ENCODE data around the gene STAG1. TPM values are rescaled to one million over a fixed set of nuclear protein-coding genes. Genes with fewer than 3 reads are reported as not detected.

STAG1 gene
- total RNA-seq, 2 experiments from 2014 or later: 41.2 to 44.8 TPM

- H3K27me3 Mint-ChIP-seq: no peaks in the 10 kb centered on the region
- no peaks in the 10 kb centered on the region for H3K4me1 Mint-ChIP-seq
- H3K36me3 Mint-ChIP-seq: peaks cover 51% of the 10 kb centered on the region
- ATAC-seq (no peak), DNase-seq (no peak)
- CTCF ChIA-PET: no interaction called here
- no peak overlapping the region for H3K27ac Mint-ChIP-seq
- peaks cover 9% of the 10 kb centered on the region for H3K9me3 Mint-ChIP-seq (ENCODE audit: low read depth)
- no peak overlapping the region for H3K4me3 Mint-ChIP-seq
Measured at GRCh38 chr3:136327671-136328070, 424.5 kb downstream of the STAG1 start.

DNA sequence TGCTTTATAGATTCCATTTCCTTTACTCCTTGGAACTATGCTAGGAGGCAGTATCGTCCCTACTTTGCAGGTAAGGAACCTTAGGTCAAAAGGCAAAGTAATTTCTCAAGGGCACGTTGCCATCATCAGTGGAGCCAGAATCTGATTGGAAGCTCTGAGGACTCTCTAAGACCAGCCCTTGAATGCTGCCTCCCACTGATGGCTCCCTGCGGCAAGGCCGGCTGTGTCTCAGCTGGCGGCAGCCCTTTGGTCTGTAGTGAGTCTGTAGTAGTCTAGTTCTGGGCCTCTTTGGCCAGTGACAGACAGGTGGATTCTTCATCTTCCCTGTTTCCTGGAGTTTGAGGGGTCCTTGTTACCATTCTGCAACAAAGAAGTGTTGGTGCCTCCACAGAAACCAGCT is 425.9 kb downstream of the STAG1 start:
- no peaks in the 10 kb centered on the region for H3K27me3 Mint-ChIP-seq
- no peak overlapping the region for H3K4me3 Mint-ChIP-seq
- no peak overlapping the region for H3K27ac Mint-ChIP-seq
- peaks cover 57% of the 10 kb centered on the region for H3K36me3 Mint-ChIP-seq
- ATAC-seq: no peak
- CTCF ChIA-PET: no interaction called here
- H3K9me3 Mint-ChIP-seq (ENCODE audit: low read depth): peaks cover 21% of the 10 kb centered on the region
- H3K4me1 Mint-ChIP-seq: no peaks in the 10 kb centered on the region
- no peak for DNase-seq

DNA sequence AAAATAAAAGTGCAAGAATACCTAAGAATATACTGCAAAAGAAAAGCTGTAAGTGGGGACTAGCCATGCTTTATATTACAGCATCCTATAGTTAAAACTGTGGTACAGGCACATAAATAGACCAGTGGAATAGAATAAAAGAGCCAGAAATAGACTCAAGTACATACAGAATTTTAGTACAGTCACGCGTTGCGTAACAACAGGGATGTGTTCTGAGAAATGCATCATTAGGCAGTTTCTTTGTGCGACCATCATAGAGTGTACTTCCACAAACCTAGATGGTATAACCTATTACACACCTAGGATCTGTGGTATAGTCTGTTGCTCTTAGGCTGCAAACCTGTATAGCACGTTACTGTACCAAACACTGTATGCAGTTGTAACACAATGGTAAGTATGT is 440.2 kb downstream of the STAG1 start:
- peaks cover 8% of the 10 kb centered on the region for H3K36me3 Mint-ChIP-seq
- H3K9me3 Mint-ChIP-seq (ENCODE audit: low read depth): no peaks in the 10 kb centered on the region
- ATAC-seq (no peak), DNase-seq (no peak)
- H3K4me3 Mint-ChIP-seq: no peak overlapping the region
- no peaks in the 10 kb centered on the region for H3K4me1 Mint-ChIP-seq
- CTCF ChIA-PET: no interaction called here
- H3K27ac Mint-ChIP-seq: no peak overlapping the region
- H3K27me3 Mint-ChIP-seq: no peaks in the 10 kb centered on the region

- Mint-ChIP-seq H3K4me1 (no peaks in the 10 kb centered on the region), H3K4me3 (no peak overlapping the region), H3K9me3 (ENCODE audit: low read depth) (no peaks in the 10 kb centered on the region), H3K36me3 (peaks cover 10% of the 10 kb centered on the region), H3K27ac (no peak overlapping the region), H3K27me3 (no peaks in the 10 kb centered on the region)
- DNase-seq (no peak), ATAC-seq (no peak)
- CTCF ChIA-PET: interaction anchor here (0.9 kb wide), 1 partner anchor 11 kb away, joined by 3 read pairs; no protein-coding TSS in a partner anchor
Measured at GRCh38 chr3:136311261-136311660, 440.9 kb downstream of the STAG1 start.

DNA sequence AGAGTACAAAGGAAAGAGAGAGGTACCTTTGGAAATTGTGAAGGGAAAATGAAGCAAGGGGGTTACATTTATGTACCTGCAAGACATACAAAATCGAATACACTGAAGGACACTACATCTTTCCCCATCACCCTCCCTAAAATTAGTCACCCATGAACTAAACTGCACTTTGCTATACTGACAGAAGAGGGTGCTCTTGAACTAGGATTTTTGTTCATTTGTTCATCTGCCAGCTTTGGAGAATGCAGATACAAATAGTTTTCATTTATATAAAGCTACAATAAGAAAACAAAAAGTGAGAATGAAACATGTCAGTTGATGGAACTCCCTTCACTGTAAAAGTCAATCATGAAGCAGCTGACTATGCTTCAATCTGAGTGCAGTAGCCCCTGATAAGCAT is 446.3 kb downstream of the STAG1 start:
- peaks cover 2% of the 10 kb centered on the region for H3K4me1 Mint-ChIP-seq
- peaks cover 9% of the 10 kb centered on the region for H3K36me3 Mint-ChIP-seq
- ATAC-seq: peak; percentile 49
- no peak for DNase-seq
- H3K9me3 Mint-ChIP-seq (ENCODE audit: low read depth): no peaks in the 10 kb centered on the region
- H3K27ac Mint-ChIP-seq: no peak overlapping the region
- CTCF ChIA-PET: interaction anchor here (0.9 to 2.3 kb wide), 5 partner anchors 86 to 708 kb away, joined by 3 to 17 read pairs (median 4); partner anchors contain the start of gene STAG1
- H3K4me3 Mint-ChIP-seq: no peak overlapping the region
- H3K27me3 Mint-ChIP-seq: no peaks in the 10 kb centered on the region

DNA sequence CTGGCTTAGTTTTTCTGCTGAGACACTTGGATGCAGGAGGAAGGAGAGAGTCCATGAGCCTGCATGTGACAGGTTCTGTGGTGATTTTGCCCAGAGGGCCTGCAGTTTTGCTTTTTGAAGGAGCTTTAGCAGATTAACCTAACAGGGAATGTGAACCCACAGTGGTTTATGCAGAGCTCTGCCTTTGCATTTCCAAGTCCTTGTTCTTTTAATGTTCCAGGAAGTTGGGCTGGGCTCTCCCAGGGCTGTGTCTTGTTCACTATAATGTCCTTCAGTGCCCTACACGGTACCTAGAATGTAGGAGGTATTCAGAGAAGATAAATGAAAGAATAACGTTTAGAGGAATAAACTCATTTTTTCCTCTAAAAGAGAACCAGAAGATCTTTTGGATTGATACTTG is 451.7 kb downstream of the STAG1 start:
- ATAC-seq (no peak), DNase-seq (no peak)
- H3K36me3 Mint-ChIP-seq: peaks cover 2% of the 10 kb centered on the region
- H3K9me3 Mint-ChIP-seq (ENCODE audit: low read depth): no peaks in the 10 kb centered on the region
- CTCF ChIA-PET: interaction anchor here (1.2 kb wide), 1 partner anchor 10 kb away, joined by 3 read pairs; no protein-coding TSS in a partner anchor
- no peak overlapping the region for H3K4me3 Mint-ChIP-seq
- H3K4me1 Mint-ChIP-seq: no peaks in the 10 kb centered on the region
- H3K27ac Mint-ChIP-seq: no peak overlapping the region
- no peaks in the 10 kb centered on the region for H3K27me3 Mint-ChIP-seq

GRCh38 chr3:136297826-136298225 is 454.4 kb downstream of the STAG1 start:
- H3K4me1 Mint-ChIP-seq: no peaks in the 10 kb centered on the region
- H3K9me3 Mint-ChIP-seq (ENCODE audit: low read depth): no peaks in the 10 kb centered on the region
- DNase-seq (no peak), ATAC-seq (no peak)
- CTCF ChIA-PET: interaction anchor here (1.0 kb wide), 1 partner anchor 16 kb away, joined by 3 read pairs; no protein-coding TSS in a partner anchor
- H3K27ac Mint-ChIP-seq: no peak overlapping the region
- peaks cover 9% of the 10 kb centered on the region for H3K36me3 Mint-ChIP-seq
- H3K27me3 Mint-ChIP-seq: no peaks in the 10 kb centered on the region
- H3K4me3 Mint-ChIP-seq: no peak overlapping the region

DNA sequence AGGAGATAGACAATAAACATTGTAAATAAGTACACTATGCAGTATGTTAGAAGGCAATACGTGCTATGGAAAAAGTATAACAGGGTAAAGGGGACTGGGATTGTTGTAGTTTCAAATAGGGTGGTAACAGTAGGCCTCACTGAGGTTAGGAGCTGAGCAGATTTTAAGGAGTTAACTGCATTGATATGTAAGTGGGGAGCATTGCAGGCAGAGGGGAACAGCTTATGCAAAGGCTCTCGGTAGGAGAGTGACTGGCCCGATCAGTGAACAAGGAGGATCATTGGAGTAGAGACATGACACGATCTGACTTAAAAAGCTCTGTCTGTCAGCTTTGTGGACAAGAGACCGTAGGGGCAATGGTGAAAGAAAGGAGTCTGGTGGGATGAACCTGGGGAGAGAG is 455.2 kb downstream of the STAG1 start:
- Mint-ChIP-seq H3K4me3 (no peak overlapping the region), H3K4me1 (no peaks in the 10 kb centered on the region), H3K27ac (no peak overlapping the region), H3K9me3 (ENCODE audit: low read depth) (no peaks in the 10 kb centered on the region), H3K27me3 (no peaks in the 10 kb centered on the region), H3K36me3 (peaks cover 13% of the 10 kb centered on the region)
- CTCF ChIA-PET: interaction anchor here (1.0 kb wide), 1 partner anchor 17 kb away, joined by 3 read pairs; no protein-coding TSS in a partner anchor
- DNase-seq (no peak), ATAC-seq (no peak)

- Mint-ChIP-seq H3K27ac (no peak overlapping the region), H3K4me3 (no peak overlapping the region), H3K9me3 (ENCODE audit: low read depth) (no peaks in the 10 kb centered on the region), H3K27me3 (no peaks in the 10 kb centered on the region), H3K36me3 (peaks cover 24% of the 10 kb centered on the region), H3K4me1 (no peaks in the 10 kb centered on the region)
- DNase-seq (no peak), ATAC-seq (no peak)
- CTCF ChIA-PET: interaction anchor here (2.2 kb wide), 1 partner anchor 220 kb away, joined by 6 read pairs; no protein-coding TSS in a partner anchor
Measured at GRCh38 chr3:136294176-136294575, 458.0 kb downstream of the STAG1 start.

GRCh38 chr3:136293279-136293678 is 458.9 kb downstream of the STAG1 start:
- Mint-ChIP-seq H3K27me3 (no peaks in the 10 kb centered on the region), H3K4me1 (no peaks in the 10 kb centered on the region), H3K4me3 (no peak overlapping the region), H3K9me3 (ENCODE audit: low read depth) (no peaks in the 10 kb centered on the region), H3K36me3 (peaks cover 24% of the 10 kb centered on the region), H3K27ac (no peak overlapping the region)
- DNase-seq (no peak), ATAC-seq (no peak)
- CTCF ChIA-PET: interaction anchor here (0.6 to 2.2 kb wide), 2 partner anchors 219 to 618 kb away, joined by 3 to 6 read pairs; no protein-coding TSS in a partner anchor

- H3K27me3 Mint-ChIP-seq: no peaks in the 10 kb centered on the region
- no peak overlapping the region for H3K27ac Mint-ChIP-seq
- H3K4me1 Mint-ChIP-seq: no peaks in the 10 kb centered on the region
- DNase-seq (no peak), ATAC-seq (no peak)
- H3K9me3 Mint-ChIP-seq (ENCODE audit: low read depth): no peaks in the 10 kb centered on the region
- H3K36me3 Mint-ChIP-seq: peaks cover 24% of the 10 kb centered on the region
- no peak overlapping the region for H3K4me3 Mint-ChIP-seq
- CTCF ChIA-PET: interaction anchor here (0.9 to 2.2 kb wide), 2 partner anchors 24 to 218 kb away, joined by 3 to 6 read pairs; no protein-coding TSS in a partner anchor
Measured at GRCh38 chr3:136292500-136292899, 459.7 kb downstream of the STAG1 start.

GRCh38 chr3:136291302-136291701 is 460.9 kb downstream of the STAG1 start:
- peaks cover 30% of the 10 kb centered on the region for H3K36me3 Mint-ChIP-seq

More at GRCh38 chr3:136291302-136291701, 460.9 kb downstream of the STAG1 start:
- ATAC-seq (no peak), DNase-seq (no peak)
- Mint-ChIP-seq H3K27ac (no peak overlapping the region), H3K27me3 (no peaks in the 10 kb centered on the region), H3K4me3 (no peak overlapping the region), H3K4me1 (no peaks in the 10 kb centered on the region), H3K9me3 (ENCODE audit: low read depth) (no peaks in the 10 kb centered on the region)
- CTCF ChIA-PET: no interaction called here
